Measurements from ENCODE around the gene ARL5B.
A peak's percentile ranks its signal among the peaks of the same experiment; 100 is the strongest.

Gene ARL5B

DNA sequence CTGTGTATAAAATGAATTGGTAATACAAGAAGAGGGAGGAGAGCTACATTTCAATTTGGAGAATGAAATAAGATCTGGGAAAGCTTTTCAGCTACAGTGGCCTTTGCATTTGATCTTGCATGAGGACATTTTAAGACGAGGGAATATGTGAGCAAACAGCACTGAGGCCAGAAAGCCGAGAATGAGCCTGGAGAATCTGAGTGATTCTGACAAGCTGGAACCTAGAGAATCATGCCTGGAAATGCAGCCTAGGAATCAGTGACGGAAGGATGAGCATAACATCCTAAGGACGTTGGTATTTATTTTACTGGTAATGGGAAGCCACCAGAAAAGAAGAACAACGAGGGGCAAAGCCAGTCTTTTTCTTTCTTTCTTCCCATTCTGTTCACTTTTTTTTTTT is 44.3 kb downstream of the ARL5B start:
- no peak for DNase-seq (ENCODE audit: low read depth)

DNA sequence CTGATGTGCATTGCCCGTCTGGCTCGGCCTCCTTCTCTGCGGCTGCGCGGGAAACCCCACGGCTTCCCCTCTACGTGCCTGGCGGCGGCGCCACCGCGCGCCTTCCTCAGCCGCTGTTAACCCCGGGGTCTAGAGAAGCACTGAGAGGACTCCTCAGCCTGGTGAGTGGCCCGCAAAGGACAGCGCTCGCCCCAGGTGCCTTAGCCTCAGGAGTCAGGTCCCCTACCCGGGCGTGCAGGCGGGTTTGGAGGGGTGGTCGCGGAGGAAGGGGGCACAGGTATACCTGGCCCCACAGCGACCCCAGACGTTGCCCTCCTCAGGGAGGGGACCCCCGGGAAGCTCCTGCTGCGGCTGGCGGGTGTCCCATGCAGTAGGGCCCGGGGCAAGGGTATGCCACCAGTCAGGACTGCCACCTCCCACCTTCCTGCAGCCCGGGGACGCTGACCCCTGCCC is 51.0 kb downstream of the ARL5B start:
- DNase-seq (ENCODE audit: low read depth) = no peak

DNA sequence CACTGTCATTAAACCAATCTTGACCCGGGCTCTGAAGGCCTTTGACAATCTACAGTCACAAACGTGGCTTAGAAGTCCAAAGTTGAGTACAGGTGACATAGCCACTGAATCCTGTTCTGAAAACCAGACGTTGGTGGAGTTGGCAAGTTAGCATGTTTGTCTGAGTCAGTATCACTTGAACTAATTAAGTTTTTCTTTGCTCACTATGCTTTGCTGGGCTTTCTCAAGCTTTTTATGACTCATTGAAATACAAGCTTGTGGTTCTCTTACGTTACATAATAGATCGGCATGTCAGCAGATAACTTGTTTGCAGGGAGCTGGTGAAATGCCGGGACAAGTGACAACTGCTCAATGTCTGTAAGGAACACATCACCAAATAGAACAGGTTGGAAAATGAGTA is 53.8 kb downstream of the ARL5B start:
- peak; percentile 95 for DNase-seq (ENCODE audit: low read depth)

DNA sequence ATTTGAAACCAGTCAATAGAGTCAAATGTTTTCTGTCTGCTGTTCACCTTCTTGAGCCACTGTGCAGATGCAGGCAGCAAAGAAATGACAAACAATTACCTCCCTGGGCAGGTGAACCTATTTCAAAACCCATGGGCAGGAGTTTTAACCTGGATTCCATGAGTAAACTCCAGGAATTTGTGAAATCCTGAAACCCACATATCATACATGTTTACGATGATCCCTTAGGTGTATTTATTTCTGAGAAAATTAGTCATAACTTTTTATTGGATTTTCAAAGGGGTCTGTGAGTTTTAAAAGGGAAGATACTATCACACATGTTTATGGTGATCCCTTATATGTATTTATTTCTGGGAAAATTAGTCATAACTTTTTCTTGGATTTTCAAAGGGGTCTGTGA is 59.8 kb downstream of the ARL5B start:
- DNase-seq (ENCODE audit: low read depth) = no peak

DNA sequence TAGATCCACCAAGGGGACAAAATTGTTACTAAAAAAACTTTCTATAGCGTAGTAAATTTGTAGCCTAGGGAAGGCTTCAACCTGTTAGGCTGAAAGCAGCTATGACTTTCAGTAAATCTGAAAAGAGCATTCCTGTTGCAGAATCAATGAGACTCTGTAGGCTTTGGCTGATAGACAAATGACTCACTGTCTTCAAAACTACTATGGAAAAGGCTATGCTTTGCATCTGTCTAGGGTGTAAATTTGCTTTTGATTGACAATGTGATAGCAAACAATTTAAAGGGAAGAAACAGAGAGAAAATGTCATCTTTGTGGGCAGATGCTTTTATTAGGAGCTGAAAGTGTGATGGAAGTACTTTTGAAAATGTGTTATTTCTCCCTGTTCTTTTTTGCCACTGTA is 60.6 kb downstream of the ARL5B start:
- peak; percentile 25 for DNase-seq (ENCODE audit: low read depth)

DNA sequence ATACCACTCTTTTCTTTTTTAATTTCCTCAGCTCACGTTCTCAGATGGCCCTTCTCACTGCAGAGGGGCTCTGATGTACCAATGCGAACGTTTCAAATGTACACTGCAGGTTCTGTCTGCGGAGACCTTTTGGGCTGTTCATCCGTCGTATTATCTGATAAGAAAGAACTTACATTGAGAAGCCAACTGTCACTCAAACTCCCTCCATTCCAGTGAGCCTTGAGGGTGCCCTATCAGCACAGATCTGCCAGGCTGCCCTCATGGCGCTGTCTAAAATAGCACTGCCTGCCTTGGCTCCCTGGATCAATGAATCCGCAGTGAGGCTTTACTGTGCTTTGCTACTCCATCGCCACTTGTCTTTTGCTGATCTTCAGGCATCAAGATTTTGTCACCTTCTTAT is 61.8 kb downstream of the ARL5B start:
- DNase-seq (ENCODE audit: low read depth) = no peak

DNA sequence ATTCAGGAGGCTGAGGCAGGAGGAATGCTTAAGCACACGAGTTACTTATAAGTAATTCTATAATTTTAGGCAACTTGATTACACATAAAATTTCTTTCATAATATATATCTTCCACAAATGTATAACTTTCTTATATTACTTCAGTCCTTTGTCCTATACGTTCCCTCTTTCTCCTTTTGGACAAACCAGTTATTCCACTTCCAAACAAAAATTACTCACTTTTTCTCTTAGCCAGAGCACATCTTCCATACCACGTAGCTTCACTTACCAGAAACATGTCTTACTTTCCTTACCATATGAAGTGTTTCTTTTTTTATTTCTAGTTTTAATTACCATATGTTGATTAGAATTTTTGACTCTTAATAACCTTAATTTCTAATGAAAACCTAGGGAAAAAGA is 64.6 kb downstream of the ARL5B start:
- DNase-seq (ENCODE audit: low read depth) = no peak
